Spleen (tissue), 7 donors: ENCODE data around the gene HOXA6.
A peak's percentile ranks its signal among the peaks of the same experiment; 100 is the strongest.

ENCODE experiments used
- CTCF ChIP-seq, 11 experiments: fragments of 200-600 bp in 7 of 11; fragments of 450-650 bp in 4 of 11; sonication (generic) in 4 of 11; IDR thresholded peaks in 8 of 11; conservative IDR thresholded peaks in 3 of 11; 1 replicate in 7 of 11; 2 replicates in 4 of 11; pipeline versions ENCODE4 v1.4.0 to v1.8.0; 2016 to 2021; ENCODE audit warnings: antibody characterized with exemption in 11 of 11, inconsistent platforms in 4 of 11, mild to moderate bottlenecking in 1 of 11
- POLR2A ChIP-seq, 3 donors: fragments of 450-650 bp; IDR thresholded peaks; one replicate each; pipeline ENCODE4 v1.5.1; 2017; ENCODE audit warnings: antibody characterized with exemption in 3 of 3, mild to moderate bottlenecking in 1 of 3
- POLR2AphosphoS5 ChIP-seq, 3 donors: sonication (generic); formaldehyde crosslinking; IDR thresholded peaks; one replicate each; pipeline ENCODE4 v1.5.1; 2017; ENCODE audit warnings: antibody characterized with exemption in 3 of 3
- donor health status: DM: no; HTN: no; CAD: no; lungs with moderate emphysema.
- donor health status: DM: no; HTN: no; CAD: no.
- donor health status: DM: no; HTN: no; CAD: no.

- TF ChIP-seq POLR2A (IDR thresholded peaks at IDR 0.05): no peak
- TF ChIP-seq CTCF (IDR thresholded peaks at IDR 0.05 in 8 of 11, conservative IDR thresholded peaks at IDR 0.05 in 3 of 11): peak; percentile 95 to 100 (median 99)
- peak in 2 of 3 donors; percentile 61 to 62 for TF ChIP-seq POLR2AphosphoS5 (IDR thresholded peaks at IDR 0.05)
These were observed 13.1 kb upstream of the HOXA6 start for GRCh38 chr7:27160546-27161213.
